NOMO-1 treated with DMSO at 0.1 percent for 48 hours (cell line): ENCODE measurements around the gene PRR3.

ENCODE experiments used
- DNase-seq: peaks from one replicate; lab custom pipeline; 2025; ENCODE audit not compliant: unreplicated experiment; lab: John Stamatoyannopoulos, UW

The PRR3 gene

DNA sequence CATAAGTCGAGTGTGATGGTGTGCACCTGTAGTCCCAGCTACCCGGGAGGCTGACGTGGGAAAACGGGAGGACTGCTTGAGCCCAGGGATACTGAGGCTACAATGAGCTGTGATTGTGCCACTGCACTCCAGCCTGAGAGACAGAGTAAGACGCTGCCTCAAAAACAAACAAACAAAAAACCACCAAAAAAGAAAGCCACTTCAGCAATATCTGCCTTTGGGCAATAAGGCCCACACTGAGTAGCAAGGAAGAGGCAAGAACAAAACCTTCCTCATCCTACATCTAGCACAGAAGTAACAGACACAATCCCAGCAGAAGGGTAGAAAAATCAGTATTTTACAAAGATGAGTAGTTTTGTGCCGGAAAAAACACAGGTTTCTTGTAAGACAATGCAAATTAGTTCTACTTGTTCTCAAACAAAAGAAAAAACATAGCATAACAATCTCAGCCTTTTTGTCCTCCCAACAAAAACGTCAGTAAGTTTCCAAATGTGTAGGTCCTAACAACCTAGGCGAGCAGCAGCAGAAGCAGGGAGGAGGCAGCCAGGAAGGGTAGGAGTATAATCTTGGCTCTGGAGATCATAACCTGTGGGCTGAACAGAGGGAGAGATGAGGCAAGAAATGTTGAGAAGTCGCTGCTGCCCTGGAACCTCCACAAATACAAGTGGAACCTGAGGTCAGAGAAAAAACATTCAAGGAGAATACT is 54.2 kb downstream of the PRR3 start:
- DNase-seq = no peak

GRCh38 chr6:30611856-30612194 is 54.7 kb downstream of the PRR3 start:
- no peak for DNase-seq

GRCh38 chr6:30612213-30612612 is 55.1 kb downstream of the PRR3 start:
- no peak for DNase-seq

- no peak for DNase-seq
These were observed 55.7 kb downstream of the PRR3 start for GRCh38 chr6:30612687-30613248.
